HG03354 (cell line): ENCODE measurements around the gene GLO1.
"Not testable (repeated sequence)": the region's sequence is repeated elsewhere in the genome, so short reads cannot be mapped to it uniquely, and the experiment has no call there.

Source experiments
- ATAC-seq: cut with Tn5 transposase; IDR thresholded peaks from one replicate; pipeline ENCODE4 v1.9.1; 2021; ENCODE audit warnings: mild to moderate bottlenecking; ENCODE audit not compliant: unreplicated experiment, poor library complexity, severe bottlenecking

Gene GLO1

DNA sequence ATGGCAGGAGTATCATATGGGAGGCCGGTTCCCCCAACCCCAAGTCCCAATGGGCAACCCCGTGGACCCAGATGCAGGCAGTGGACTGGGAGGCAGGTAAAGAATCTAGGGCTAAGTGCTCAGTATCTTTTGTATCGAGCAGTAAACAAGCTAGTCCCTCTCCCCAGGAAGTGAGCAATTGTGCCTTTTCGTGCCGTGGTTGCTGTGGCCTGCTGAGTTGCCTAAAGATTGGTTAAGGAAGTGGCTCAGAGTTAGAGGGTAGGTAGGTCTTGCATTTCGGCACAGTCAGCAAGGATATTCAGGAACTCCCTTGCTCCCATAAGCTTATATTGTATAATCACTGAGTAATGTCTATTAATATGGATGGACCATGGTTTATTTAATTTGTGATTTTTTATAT, 10.9 kb upstream of the GLO1 start:
- no peak for ATAC-seq

DNA sequence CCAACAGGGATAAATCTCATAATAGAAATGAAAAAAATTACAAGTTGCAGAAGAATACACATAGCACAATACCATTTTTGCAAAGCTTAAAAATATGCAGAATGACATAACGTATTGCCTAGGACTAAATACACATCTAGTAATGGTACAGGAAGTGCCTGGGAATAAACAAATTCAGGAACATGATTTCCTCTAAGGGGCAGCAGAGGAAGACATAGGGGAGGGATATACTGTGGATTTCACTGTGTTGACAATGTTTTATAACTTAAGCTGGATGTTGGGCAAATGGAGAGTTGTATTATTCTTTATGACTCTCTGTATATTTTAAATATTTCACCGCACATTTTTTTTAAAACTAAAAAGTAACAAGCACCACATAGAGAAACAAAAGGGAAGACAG, 5.6 kb upstream of the GLO1 start:
- ATAC-seq: no peak

DNA sequence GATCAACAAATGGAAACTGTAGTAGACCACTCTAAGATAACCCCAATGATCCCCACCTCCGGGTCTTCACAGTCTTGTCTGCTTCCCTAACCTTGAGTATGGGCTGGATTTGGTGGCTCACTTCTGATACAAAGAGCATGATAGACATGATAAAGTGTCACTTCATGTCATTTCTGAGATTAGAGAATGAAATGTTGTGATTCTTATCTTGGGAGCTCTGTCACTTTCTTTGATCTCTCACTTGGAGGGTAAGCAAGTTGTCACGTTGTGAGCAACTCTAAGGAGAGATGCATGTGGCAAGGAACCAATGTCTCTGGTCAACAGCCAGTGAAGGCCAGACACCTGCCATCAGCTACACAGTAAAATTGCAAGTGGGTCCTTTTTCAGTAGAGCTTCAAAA, 3.0 kb upstream of the GLO1 start:
- no peak for ATAC-seq

DNA sequence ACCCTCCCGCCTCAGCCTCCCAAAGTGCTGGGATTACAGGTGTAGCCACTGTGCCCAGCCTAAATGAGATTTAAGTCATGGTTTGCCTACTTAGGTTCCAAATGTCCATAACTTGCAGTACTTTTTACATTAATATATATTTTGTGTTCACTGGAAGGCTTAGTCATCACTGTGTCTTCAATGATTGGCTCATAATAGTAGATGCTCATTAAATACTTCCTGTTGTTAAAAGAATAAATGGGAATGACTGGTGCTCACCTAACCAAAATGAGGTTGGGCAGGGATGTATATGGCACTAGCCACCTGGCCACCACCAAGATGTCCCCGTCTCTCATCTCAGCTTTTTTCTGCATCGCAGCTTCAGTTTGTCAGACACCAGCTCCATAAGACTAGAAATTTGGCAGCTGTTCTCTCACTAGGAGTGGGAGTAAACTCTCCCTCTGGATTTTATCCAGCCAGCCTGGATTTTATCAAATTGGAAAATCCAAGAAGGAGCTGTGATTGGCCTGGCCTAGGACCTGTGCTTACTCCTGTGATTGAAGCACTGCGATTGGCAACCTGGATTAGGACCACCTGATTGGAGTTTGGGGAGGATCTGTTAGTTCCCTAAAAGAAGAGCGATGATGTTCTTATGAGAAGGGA, 1.1 kb upstream of the GLO1 start:
- ATAC-seq: no peak

DNA sequence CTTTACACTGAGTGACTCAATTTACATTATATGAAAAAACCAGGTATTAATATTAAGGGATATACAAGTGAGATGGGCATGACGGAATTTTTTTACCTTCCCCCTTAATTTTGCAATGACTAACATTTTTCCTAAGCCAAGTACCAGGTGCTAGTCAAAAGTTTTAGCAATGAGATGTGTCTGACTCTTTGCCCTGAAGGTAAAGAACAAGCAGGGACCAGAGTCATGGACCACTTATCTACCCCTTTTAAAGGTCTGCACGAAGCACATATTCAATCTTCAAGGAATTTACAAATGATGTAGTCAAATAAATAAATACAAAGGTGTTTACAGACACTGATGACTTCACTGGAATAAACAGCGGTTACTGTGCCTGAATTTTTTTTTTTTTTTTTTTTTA, 1.4 kb downstream of the GLO1 start:
- no peak for ATAC-seq

DNA sequence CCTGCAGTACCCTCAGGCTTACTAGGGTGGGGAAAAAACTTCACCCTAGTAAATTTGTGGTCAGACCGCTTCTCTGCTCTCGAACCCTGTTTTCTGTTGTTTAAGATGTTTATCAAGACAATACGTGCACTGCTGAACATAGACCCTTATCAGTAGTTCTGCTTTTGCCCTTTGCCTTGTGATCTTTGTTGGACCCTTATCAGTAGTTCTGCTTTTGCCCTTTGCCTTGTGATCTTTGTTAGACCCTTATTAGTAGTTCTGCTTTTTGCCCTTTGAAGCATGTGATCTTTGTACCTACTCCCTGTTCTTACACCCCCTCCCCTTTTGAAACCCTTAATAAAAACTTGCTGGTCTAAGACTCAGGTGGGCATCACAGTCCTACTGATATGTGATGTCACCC, 3.2 kb downstream of the GLO1 start:
- ATAC-seq: not testable (repeated sequence)

DNA sequence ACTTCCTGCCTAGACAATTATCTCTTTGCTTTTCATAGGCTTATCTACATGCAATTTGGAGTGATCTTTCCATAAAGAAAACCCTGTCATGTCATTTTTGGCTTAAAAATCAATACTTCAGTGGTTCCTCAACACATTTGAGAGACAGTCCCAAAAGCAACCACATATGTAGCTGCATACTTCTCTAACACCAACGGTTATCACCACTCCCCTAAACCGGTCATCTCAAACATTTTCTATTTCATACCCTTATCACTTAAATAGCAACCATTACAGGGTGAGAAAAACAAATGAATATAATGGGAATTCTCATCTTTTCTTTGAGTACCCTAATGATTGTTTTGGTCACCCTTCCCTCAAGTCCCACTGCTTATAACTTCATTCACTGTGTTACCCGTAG, 5.1 kb downstream of the GLO1 start:
- ATAC-seq: no peak

DNA sequence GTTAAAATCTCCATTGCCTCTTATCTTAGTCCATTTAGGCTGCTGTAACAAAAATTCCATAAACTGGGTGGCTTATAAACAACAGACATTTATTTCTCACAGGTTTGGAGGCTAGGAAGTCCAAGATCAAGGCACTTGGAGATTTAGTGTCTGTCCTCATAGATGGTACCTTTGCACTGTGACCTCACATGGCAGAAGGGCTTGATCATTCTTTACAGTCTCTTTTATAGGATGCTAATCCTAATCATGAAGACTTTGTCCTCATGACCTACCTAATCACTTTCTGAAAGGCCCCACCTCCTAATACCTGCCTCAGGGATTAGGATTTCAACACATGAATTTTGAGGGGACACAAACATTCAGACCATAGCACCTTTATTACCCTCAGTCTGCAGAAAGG, 6.6 kb downstream of the GLO1 start:
- ATAC-seq: no peak

DNA sequence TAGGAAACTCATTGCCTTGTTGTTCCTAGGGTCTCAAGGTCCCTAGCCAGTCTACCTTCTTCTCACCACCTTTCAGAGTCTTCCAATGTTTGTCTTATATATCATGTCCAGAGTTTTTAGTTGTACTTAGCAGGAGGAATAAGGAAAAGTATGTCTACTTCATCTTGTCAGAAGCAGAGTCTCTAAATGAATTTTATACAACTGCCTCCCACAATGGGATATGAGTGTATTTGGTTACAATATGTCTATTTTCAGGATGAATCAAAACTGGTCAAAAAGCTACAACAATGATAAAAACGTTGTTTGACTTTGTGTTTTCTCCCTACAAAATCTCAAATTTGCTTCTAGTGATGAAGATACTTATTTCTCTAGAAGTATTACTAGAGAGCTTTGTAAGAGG, 7.0 kb downstream of the GLO1 start:
- ATAC-seq: no peak

DNA sequence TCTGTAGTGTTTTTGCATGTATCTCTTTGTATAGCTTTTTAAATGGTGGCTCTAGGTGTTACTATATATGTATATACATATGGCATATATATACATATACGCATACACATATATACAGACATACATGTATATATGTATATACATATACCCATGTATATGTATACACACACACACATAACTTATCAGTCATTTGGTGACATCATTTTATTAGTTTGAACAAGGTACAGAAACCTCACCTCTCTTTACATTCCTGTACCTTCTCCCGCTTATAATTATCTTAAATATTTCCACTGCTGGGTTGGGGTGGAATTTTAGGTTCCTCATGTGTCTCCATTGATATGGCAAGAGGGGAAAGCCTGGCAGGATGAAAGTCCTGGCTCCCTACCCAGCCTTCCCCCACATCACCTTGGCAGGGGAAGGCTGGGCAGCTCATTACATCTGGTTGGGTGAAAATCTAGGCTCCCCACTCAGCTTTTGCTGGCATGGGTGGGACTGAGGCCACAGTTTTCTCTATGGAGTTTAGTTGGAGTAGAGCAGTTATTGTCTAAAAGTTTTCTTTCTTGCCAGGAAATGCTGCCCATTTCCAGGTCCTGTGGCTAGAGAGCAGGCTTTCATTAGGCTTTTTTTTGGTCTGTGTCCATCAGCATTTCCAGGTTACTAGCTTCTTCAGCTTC, 7.6 kb downstream of the GLO1 start:
- no peak for ATAC-seq

DNA sequence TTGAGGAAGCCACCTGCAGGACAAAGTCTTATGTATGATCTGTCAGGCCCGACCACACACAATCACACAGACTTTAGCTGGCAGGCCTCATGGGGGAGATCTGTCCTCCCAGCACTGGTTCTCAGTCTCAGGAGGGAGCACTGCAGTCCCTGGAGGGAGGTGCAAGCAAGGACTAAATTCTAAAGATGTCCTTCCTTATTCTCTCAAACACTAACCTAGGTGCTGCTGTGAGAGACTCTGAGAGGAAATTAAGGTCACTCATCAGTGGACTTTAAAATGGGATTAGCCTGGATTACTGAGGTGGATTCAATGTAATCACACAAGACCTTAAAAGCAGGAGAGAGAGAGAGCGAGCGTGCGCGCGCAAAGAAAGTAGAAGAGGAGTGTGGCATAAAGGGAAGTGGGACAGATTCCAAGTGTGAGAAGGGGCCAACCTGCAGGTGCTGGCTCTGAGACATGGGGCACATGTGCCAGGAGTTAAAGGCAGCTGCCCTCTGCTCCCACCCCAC, 14.3 kb downstream of the GLO1 start:
- peak; percentile 78 for ATAC-seq

DNA sequence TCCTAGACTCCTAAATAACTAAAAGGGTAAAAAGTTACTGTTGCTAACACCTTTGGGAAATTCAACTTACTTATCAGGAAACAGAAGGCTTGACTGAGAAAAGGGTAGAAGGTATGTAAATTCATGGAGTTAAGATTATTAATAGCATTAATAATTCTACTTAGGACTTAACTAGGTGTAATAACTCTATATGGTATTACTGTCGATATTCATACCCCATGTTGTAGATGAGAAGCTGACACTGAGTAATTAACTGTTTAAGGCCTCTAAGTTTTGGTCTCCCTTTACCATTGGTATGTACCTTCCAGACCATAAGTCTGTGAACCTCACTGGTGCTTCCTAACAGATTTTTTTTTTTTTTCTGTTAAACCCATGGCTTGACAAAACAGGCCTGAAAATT, 15.4 kb downstream of the GLO1 start:
- ATAC-seq: no peak

DNA sequence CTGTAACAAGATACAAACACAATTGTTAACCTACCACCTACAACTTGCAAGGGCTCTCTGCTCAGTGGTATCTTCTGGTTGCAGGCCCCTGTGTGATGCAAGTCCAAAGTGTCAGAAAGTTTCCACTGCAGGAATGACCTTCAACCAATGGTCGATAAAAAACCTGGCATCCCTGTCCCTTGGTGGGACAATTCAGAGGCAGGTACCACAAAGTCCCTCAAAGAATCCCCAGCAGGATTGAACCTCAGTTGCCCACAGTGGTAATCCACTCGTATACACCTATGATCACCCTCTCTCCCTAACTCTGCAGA, 15.9 kb downstream of the GLO1 start:
- no peak for ATAC-seq

DNA sequence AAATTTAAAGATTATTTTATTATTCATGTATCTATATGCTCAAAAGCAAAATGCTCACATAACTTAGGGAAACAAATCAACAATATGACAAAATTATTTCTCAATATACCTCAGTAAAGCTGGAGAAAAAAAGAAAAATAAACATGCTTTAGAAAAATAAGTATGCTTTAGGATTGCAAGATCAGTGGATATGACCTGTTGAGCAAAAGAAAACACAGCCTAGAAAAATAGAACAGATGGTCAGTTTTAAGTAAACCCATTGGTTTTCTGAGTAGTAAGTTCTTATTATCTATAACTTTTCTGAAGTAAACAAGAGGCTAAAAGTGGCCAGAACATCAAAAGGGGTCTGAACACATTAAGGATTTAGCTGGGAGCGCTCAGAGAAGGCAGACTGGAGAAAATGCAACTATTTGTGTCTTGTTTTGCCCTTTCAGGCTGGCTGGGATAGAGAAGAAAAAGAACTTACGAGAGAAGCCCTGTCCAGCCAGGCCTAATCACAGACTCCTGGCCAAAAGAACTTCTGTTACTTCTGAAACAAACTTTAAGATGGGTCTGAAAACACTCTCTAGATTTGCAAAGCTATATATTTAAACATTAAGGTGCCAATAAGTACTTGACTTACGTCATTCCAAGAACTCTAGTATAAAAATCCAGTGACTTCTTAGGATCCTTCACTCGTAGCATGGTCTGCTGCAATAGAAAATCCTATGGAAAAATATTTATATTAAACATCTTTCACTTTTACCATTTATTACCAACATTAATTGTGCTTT, 16.5 kb downstream of the GLO1 start:
- no peak for ATAC-seq

DNA sequence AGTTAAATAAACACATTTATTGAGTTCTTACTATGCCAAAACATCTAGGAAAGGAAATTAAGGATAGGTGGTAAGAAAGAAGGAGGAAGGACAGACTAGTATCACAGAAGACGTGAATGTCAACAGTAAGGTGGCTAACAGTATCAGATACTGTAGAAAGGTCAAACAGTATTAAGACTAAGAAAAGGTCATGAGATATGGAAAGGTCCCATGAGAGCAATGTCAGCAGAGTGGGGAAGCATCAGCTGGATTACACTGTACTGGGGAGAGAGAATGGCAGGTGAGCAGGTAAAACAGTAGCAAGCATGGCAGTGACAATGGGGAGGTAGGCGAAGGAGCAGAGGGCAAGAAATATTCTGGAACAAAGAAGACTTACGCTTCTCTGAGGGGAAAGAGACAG, 18.0 kb downstream of the GLO1 start:
- ATAC-seq: no peak

DNA sequence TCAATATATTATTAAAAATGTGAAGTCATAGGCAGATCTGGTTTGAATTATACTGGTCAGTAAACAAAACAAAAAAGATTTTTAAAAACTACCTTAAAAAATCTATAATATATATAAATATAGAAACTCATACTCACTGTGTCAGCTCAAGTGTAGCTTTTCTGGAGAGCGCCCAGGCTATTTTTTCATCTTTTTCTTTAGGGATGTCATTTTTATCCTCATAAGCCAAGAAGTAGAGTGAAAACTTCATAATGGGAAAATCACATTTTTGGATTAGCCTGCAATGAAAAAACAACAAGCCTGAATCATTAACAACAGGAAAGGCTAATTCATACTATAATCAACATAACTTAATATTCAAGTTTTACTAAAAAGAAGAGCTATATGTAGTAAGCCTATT, 18.7 kb downstream of the GLO1 start:
- no peak for ATAC-seq

DNA sequence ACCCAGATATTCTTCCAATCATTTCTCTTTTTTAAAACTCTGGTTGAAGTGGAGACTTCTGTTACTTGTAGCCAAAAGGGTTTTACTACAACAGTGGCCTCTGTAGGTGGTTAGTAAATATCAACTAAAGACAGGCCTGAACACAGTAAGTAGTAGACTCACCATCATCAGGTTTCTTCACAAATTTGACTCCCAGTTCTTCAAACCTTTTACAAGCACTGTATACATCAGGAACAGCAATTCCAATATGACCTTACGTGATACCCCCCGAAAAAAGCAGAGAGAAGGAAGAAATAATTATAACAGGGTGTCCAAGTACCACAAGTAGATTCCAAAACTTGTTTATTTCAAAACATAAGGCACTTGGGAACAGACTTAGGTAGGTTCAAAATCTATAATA, 21.1 kb downstream of the GLO1 start:
- ATAC-seq: no peak

DNA sequence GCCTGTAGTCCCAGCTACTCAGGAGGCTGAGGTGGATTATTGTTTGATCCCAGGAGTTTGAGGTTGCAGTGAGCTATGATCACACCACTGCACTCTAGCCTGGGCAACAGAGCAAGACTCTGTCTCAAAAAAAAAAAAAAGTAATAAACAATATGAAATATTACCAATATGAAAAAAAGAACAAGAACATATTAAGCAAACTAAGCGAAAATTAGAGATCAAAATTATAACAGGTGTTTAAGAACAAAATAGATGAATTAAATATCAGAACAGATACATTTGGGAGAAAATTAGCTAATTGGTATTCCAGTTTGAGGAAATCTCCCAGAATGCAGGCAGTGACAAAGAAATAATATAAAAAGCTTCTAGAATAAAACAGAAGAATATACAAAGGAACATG, 23.3 kb downstream of the GLO1 start:
- no peak for ATAC-seq

DNA sequence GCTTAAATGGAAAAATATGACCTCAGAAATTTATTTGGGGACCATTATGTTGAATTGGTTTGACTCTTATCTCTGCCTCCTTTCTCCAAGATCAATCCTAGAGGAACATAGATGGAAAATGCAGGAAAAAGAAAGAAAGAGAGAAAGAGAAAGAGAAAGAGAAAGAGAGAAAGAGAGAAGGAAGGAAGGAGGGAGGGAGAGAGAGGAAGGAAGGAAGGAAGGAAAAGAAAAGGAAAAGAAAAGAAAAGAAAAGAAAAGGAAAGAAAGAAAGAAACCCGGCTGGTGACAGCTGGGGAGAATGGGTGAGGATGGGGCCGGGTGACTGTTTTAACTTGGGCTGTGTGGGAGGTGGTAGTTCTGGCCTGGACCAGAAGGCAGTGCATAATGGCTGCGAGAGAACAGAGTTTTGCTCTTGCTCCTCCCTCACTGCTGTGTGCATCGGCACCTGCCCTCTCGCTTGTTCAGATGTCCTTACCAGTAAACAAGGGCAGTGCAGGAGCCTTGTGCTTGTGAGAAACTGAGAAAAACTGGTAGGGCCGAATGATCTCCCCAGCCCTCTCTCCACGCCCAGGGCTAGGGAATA, 24.7 kb downstream of the GLO1 start:
- no peak for ATAC-seq

DNA sequence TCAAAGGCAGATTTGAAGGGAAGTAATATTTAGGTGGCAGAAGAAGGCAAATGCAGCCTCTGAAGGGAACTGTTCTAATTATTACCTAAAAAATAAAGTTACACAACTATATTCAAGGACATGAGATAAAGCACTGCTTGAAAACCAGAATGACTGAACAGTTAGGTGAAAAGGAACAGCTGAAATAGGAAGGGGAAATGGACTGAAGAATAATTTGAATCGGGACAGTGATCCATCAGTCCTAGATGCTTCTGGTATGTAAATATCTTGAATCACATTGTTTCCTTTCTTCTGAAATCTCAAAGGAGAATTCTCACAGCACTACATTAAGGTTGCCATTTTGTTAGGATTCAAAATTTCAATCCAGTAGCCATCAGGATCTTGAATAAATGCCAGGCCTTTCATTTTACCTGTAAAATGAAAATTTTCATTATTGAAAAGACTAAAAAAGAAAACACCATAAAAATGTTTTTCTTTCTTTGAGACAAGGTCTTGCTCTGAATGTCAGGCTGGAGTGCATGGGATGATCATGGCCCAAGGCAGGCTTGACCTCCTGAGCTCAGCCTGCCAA, 25.9 kb downstream of the GLO1 start:
- ATAC-seq: no peak
